ENCODE data around the gene RAET1G.

- TF ChIP-seq CTCF (IDR thresholded peaks at IDR 0.05) = no peak
- no peak for TF ChIP-seq POLR2A (IDR thresholded peaks at IDR 0.05)
Measured at GRCh38 chr6:149881066-149881766, 41.7 kb downstream of the RAET1G start.
